Peyer's patch (tissue), 4 donors: Measurements from ENCODE around the gene NKX2-8.

ENCODE experiments used
- CTCF ChIP-seq, 6 experiments: fragments of 450-650 bp in 4 of 6; fragments of 200-600 bp in 2 of 6; sonication (generic) in 1 of 6; IDR thresholded peaks; one replicate each; pipeline ENCODE4 v1.5.1; 2017 to 2019; ENCODE audit warnings: antibody characterized with exemption in 6 of 6, mild to moderate bottlenecking in 3 of 6, moderate library complexity in 1 of 6
- POLR2A ChIP-seq, 2 donors: fragments of 450-650 bp; IDR thresholded peaks; one replicate each; pipeline ENCODE4 v1.5.1; 2017; ENCODE audit warnings: antibody characterized with exemption in 2 of 2, mild to moderate bottlenecking in 2 of 2, moderate library complexity in 2 of 2

GRCh38 chr14:36619131-36619530 is 36.7 kb upstream of the NKX2-8 start:
- TF ChIP-seq CTCF (IDR thresholded peaks at IDR 0.05) = no peak
- TF ChIP-seq POLR2A (IDR thresholded peaks at IDR 0.05) = no peak
